Astrocyte of the cerebellum (primary cell): ENCODE measurements around the gene POFUT1.

Source experiments
- DNase-seq: peaks from one replicate; pipeline ENCODE4 v3.0.0-alpha.2; 2011; ENCODE audit warnings: low read depth
- H3K4me3 ChIP-seq: 2 replicates; pipeline ENCODE4 v1.5.1; 2011; ENCODE audit warnings: mild to moderate bottlenecking, low read depth, low read length, moderate library complexity
- in situ Hi-C: cut with HindIII; loops from 2 replicates; pipeline ENCODE4 v1.10.0; 2017; ENCODE audit warnings: low sequenced_read_pairs
- TF ChIP-seq, protein P1 (sequence below): IDR thresholded peaks from 2 replicates; pipeline ENCODE4 v1.5.1; 2012; ENCODE audit warnings: low read length, low read depth, moderate library complexity, mild to moderate bottlenecking; ENCODE audit errors: missing control alignments

POFUT1 gene

DNA sequence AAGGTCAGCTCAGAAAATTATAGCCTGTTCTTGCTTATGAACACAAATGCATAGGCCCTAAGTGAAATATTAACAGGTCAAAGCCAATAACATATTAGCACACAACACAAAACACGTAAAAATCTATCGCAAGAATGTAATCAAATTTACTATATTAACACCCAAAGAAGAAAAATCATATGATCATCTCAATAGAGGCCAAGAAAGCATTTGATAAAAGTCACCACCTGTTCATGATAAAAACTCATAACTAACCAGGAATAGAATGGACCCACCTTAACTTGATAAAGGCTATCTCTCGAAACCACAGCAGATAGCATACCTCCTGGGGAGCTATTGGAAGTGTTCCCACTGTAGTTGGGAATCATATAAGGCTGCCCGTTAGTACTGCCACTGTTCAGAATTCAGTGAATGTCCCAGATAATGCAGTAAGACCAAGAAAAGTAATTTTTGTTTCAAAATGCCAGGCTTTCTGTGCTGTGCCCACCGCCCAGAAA, 21.6 kb downstream of the POFUT1 start:
- no peak overlapping the region for H3K4me3 ChIP-seq
- TF ChIP-seq, protein P1, sequence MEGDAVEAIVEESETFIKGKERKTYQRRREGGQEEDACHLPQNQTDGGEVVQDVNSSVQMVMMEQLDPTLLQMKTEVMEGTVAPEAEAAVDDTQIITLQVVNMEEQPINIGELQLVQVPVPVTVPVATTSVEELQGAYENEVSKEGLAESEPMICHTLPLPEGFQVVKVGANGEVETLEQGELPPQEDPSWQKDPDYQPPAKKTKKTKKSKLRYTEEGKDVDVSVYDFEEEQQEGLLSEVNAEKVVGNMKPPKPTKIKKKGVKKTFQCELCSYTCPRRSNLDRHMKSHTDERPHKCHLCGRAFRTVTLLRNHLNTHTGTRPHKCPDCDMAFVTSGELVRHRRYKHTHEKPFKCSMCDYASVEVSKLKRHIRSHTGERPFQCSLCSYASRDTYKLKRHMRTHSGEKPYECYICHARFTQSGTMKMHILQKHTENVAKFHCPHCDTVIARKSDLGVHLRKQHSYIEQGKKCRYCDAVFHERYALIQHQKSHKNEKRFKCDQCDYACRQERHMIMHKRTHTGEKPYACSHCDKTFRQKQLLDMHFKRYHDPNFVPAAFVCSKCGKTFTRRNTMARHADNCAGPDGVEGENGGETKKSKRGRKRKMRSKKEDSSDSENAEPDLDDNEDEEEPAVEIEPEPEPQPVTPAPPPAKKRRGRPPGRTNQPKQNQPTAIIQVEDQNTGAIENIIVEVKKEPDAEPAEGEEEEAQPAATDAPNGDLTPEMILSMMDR, result no peak
- in situ Hi-C loops, result no loop called here
- DNase-seq, result no peak

DNA sequence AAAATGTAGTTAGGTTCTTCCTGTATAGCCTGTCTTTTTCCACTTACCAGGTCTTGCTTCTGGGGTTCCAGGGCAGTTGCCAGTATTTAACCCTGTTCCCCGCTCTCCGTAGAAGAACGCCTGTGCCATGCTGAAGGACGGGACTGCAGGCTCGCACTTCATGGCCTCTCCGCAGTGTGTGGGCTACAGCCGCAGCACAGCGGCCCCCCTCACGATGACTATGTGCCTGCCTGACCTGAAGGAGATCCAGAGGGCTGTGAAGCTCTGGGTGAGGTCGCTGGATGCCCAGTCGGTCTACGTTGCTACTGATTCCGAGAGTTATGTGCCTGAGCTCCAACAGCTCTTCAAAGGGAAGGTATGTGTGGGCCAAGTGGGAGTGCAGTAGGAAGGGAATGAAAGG, 23.0 kb downstream of the POFUT1 start:
- no peak for DNase-seq
- TF ChIP-seq, protein P1, result no peak
- H3K4me3 ChIP-seq, result no peak overlapping the region
- in situ Hi-C loops, result no loop called here

DNA sequence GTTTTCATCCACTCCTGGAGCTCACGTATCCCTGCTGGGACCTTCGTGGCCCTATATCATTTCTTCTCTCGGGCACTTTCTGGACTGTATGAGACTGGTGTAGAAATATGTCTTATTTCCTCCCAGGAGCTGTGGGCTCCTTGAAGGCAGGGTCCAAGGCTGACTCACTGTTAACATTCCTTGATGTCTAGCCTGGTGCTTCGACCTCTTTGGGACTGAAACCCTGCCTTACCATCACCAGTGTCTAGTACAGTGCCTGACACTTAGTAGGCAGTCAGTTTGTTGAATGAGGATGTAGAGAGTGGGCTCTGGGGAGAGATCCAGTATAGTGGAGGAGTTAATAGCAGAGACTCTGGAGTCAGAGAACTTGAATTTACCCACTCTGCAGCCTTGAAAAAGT, 23.6 kb downstream of the POFUT1 start:
- TF ChIP-seq, protein P1, result no peak

DNA sequence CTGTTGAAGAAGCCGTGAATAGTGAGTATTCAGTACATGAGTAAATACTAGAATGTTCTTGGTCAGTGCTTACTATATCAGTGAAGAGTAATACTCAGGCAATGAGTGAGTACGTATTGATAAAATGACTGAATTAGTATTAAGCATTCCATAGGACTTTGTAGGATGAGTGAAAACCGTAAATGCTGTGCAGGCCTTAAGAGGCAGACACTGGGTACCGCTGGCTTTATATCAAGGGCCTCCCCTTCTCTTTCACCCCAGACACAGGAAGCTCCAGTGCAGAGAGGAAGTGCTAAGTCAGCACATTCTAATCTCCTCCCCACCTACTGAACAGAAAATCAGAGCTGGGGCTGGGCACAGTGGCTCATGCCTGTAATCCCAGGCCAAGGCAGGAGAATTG, 24.2 kb downstream of the POFUT1 start:
- in situ Hi-C loops, result no loop called here
- DNase-seq, result no peak
- no peak overlapping the region for H3K4me3 ChIP-seq
- TF ChIP-seq, protein P1, result no peak

More for the DNA sequence above, 23.6 kb downstream of the POFUT1 start:
- in situ Hi-C loops, result no loop called here
- no peak for DNase-seq
- no peak overlapping the region for H3K4me3 ChIP-seq

DNA sequence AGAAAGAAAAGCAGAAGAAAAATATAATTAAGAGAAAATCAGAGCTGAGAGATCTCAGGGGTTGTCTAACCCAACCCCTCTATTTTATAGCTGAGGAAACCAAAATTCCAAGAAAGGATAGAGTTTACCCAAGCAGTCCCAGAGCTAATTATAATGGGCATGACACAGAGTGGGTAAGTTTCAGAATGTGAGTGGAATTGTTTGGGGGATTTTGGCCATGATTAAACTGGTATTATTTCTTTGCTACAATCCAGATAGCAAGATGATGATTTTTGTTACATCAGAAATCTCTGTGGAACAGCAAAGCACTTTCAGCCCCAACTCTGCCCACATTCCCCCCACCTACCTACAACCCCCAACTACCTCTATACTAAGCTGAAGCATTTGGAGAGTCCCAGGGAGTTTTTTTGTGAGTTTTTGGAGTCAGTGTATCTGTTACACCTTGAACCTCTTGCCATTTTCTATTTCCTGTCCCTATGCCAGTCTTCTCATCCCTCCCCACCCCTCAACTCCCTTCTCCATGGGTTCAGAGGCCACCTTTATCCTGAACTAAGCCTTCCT, 24.7 kb downstream of the POFUT1 start:
- in situ Hi-C loops, result no loop called here
- TF ChIP-seq, protein P1, result no peak
- no peak for DNase-seq
- H3K4me3 ChIP-seq, result no peak overlapping the region

DNA sequence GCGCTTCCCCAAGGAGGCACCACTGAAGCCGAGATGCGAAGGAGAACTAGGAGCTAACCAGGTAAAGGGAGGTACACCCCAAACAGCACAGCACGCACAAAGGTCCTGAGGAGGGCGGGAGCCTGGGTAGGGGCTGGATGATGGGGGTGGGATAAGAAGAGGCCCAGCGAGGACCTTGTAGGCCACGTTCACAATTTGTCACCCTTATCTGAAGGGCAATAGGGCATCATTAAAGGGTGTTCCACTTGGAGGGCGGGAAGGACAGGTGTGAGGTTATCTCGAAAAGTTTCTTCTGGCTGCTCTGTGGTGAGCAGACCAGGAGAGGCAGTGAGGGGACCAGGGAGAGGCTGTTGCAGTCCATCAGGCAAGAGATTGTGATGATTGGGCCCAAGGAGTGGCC, 25.6 kb downstream of the POFUT1 start:
- in situ Hi-C loops, result no loop called here
- no peak overlapping the region for H3K4me3 ChIP-seq
- TF ChIP-seq, protein P1, result no peak
- DNase-seq, result no peak
